WTC11 (cell line): ENCODE data around the gene CFL1. TPM values are rescaled to one million over a fixed set of nuclear protein-coding genes. Genes with fewer than 3 reads are reported as not detected.
A peak's percentile ranks its signal among the peaks of the same experiment; 100 is the strongest.

Experiments
- AFF4 ChIP-seq: sonication (generic); formaldehyde crosslinking; IDR thresholded peaks from 2 replicates; pipeline ENCODE4 v1.8.1; 2023; ENCODE audit warnings: mild to moderate bottlenecking, missing genetic modification reagents, borderline replicate concordance
- ETV6 ChIP-seq: sonication (generic); formaldehyde crosslinking; IDR thresholded peaks from 2 replicates; pipeline ENCODE4 v1.8.1; 2022; ENCODE audit warnings: mild to moderate bottlenecking, missing genetic modification reagents
- FOXP1 ChIP-seq: sonication (generic); formaldehyde crosslinking; IDR thresholded peaks from 2 replicates; pipeline ENCODE4 v1.8.0; 2022; ENCODE audit warnings: missing genetic modification reagents, mild to moderate bottlenecking, moderate library complexity, borderline replicate concordance
- GTF2I ChIP-seq: fragments of 250-450 bp; sonication (Bioruptor Pico); conservative IDR thresholded peaks from 2 replicates; pipeline ENCODE4 v1.4.0; 2021; ENCODE audit warnings: mild to moderate bottlenecking
- MLX ChIP-seq: sonication (generic); formaldehyde crosslinking; IDR thresholded peaks from 2 replicates; pipeline ENCODE4 v1.8.1; 2023; ENCODE audit warnings: mild to moderate bottlenecking, missing genetic modification reagents, moderate library complexity
- NFATC4 ChIP-seq: fragments of 250-450 bp; sonication (Bioruptor Pico); IDR thresholded peaks from 2 replicates; pipeline ENCODE4 v1.9.0; 2021; ENCODE audit warnings: mild to moderate bottlenecking
- NFYB ChIP-seq: sonication (generic); formaldehyde crosslinking; conservative IDR thresholded peaks from 2 replicates; pipeline ENCODE4 v1.8.0; 2022; ENCODE audit warnings: low read depth, missing genetic modification reagents
- NR2C2 ChIP-seq: sonication (generic); formaldehyde crosslinking; IDR thresholded peaks from 2 replicates; pipeline ENCODE4 v1.8.0; 2022; ENCODE audit warnings: mild to moderate bottlenecking, missing genetic modification reagents
- OVOL2 ChIP-seq: fragments of 250-450 bp; sonication (Bioruptor Pico); IDR thresholded peaks from 2 replicates; pipeline ENCODE4 v1.9.0; 2021; ENCODE audit warnings: mild to moderate bottlenecking, borderline replicate concordance
- USF1 ChIP-seq: sonication (generic); formaldehyde crosslinking; IDR thresholded peaks from 2 replicates; pipeline ENCODE4 v1.8.0; 2022; ENCODE audit warnings: mild to moderate bottlenecking, missing genetic modification reagents
- ZBTB21 ChIP-seq: sonication (generic); formaldehyde crosslinking; IDR thresholded peaks from 2 replicates; pipeline ENCODE4 v1.8.1; 2023; ENCODE audit warnings: mild to moderate bottlenecking, missing genetic modification reagents, borderline replicate concordance
- ZMAT4 ChIP-seq: fragments of 250-450 bp; sonication (Bioruptor Pico); IDR thresholded peaks from 2 replicates; pipeline ENCODE4 v1.9.0; 2021; ENCODE audit warnings: mild to moderate bottlenecking
- ZNF121 ChIP-seq: sonication (generic); formaldehyde crosslinking; IDR thresholded peaks from 2 replicates; pipeline ENCODE4 v1.8.0; 2023; ENCODE audit warnings: missing genetic modification reagents
- ZNF317 ChIP-seq: sonication (generic); formaldehyde crosslinking; IDR thresholded peaks from 2 replicates; pipeline ENCODE4 v1.8.1; 2023; ENCODE audit warnings: low read depth, mild to moderate bottlenecking, moderate library complexity, missing genetic modification reagents, borderline replicate concordance
- ZNF396 ChIP-seq: fragments of 250-450 bp; sonication (Bioruptor Pico); IDR thresholded peaks from 2 replicates; pipeline ENCODE4 v1.8.0; 2021; ENCODE audit warnings: mild to moderate bottlenecking, moderate library complexity, borderline replicate concordance
- ZNF416 ChIP-seq: fragments of 250-450 bp; sonication (Bioruptor Pico); IDR thresholded peaks from 2 replicates; pipeline ENCODE4 v1.9.0; 2021; ENCODE audit warnings: mild to moderate bottlenecking, inconsistent platforms
- total RNA-seq: library from RNA; stranded (reverse); gene quantifications from 3 replicates; pipeline ENCODE4 v1.2.3, GENCODE V29; 2021
- TF ChIP-seq, protein P1 (sequence below): sonication (generic); formaldehyde crosslinking; IDR thresholded peaks from 2 replicates; pipeline ENCODE4 v1.8.1; 2022; ENCODE audit warnings: mild to moderate bottlenecking, missing genetic modification reagents, moderate library complexity, borderline replicate concordance
- TF ChIP-seq, protein P2 (sequence below): sonication (generic); formaldehyde crosslinking; IDR thresholded peaks from 2 replicates; pipeline ENCODE4 v1.8.0; 2023; ENCODE audit warnings: mild to moderate bottlenecking, missing genetic modification reagents
- TF ChIP-seq, protein P3 (sequence below): sonication (generic); formaldehyde crosslinking; conservative IDR thresholded peaks from 2 replicates; pipeline ENCODE4 v1.8.1; 2023; ENCODE audit warnings: mild to moderate bottlenecking, low read depth, missing genetic modification reagents, moderate library complexity
- TF ChIP-seq, protein P4 (sequence below): sonication (generic); formaldehyde crosslinking; IDR thresholded peaks from 2 replicates; pipeline ENCODE4 v1.8.1; 2022; ENCODE audit warnings: missing genetic modification reagents, borderline replicate concordance
- TF ChIP-seq, protein P5 (sequence below): sonication (generic); formaldehyde crosslinking; IDR thresholded peaks from 2 replicates; pipeline ENCODE4 v1.8.0; 2022; ENCODE audit warnings: mild to moderate bottlenecking, missing genetic modification reagents
- TF ChIP-seq, protein P6 (sequence below): sonication (generic); formaldehyde crosslinking; IDR thresholded peaks from 2 replicates; pipeline ENCODE4 v1.8.0; 2022; ENCODE audit warnings: mild to moderate bottlenecking, missing genetic modification reagents

The CFL1 gene
- total RNA-seq, 1 experiment from 2014 or later: 1,073 TPM

- TF ChIP-seq AFF4 (CRISPR knock-in tag): no peak
- 0 out of 2 replicates have a peak, but pooled peaks have one; percentile 17 for TF ChIP-seq FOXP1 (CRISPR knock-in tag)
- TF ChIP-seq ZNF396: no peak
- TF ChIP-seq ZMAT4 (CRISPR knock-in tag): no peak
- TF ChIP-seq USF1 (CRISPR knock-in tag): peak; percentile 46; the same call in 1 of the 2 replicates
- TF ChIP-seq, protein P1, sequence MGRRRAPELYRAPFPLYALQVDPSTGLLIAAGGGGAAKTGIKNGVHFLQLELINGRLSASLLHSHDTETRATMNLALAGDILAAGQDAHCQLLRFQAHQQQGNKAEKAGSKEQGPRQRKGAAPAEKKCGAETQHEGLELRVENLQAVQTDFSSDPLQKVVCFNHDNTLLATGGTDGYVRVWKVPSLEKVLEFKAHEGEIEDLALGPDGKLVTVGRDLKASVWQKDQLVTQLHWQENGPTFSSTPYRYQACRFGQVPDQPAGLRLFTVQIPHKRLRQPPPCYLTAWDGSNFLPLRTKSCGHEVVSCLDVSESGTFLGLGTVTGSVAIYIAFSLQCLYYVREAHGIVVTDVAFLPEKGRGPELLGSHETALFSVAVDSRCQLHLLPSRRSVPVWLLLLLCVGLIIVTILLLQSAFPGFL (CRISPR knock-in tag): no peak
- TF ChIP-seq, protein P2, sequence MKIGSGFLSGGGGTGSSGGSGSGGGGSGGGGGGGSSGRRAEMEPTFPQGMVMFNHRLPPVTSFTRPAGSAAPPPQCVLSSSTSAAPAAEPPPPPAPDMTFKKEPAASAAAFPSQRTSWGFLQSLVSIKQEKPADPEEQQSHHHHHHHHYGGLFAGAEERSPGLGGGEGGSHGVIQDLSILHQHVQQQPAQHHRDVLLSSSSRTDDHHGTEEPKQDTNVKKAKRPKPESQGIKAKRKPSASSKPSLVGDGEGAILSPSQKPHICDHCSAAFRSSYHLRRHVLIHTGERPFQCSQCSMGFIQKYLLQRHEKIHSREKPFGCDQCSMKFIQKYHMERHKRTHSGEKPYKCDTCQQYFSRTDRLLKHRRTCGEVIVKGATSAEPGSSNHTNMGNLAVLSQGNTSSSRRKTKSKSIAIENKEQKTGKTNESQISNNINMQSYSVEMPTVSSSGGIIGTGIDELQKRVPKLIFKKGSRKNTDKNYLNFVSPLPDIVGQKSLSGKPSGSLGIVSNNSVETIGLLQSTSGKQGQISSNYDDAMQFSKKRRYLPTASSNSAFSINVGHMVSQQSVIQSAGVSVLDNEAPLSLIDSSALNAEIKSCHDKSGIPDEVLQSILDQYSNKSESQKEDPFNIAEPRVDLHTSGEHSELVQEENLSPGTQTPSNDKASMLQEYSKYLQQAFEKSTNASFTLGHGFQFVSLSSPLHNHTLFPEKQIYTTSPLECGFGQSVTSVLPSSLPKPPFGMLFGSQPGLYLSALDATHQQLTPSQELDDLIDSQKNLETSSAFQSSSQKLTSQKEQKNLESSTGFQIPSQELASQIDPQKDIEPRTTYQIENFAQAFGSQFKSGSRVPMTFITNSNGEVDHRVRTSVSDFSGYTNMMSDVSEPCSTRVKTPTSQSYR: no peak
- TF ChIP-seq, protein P3, sequence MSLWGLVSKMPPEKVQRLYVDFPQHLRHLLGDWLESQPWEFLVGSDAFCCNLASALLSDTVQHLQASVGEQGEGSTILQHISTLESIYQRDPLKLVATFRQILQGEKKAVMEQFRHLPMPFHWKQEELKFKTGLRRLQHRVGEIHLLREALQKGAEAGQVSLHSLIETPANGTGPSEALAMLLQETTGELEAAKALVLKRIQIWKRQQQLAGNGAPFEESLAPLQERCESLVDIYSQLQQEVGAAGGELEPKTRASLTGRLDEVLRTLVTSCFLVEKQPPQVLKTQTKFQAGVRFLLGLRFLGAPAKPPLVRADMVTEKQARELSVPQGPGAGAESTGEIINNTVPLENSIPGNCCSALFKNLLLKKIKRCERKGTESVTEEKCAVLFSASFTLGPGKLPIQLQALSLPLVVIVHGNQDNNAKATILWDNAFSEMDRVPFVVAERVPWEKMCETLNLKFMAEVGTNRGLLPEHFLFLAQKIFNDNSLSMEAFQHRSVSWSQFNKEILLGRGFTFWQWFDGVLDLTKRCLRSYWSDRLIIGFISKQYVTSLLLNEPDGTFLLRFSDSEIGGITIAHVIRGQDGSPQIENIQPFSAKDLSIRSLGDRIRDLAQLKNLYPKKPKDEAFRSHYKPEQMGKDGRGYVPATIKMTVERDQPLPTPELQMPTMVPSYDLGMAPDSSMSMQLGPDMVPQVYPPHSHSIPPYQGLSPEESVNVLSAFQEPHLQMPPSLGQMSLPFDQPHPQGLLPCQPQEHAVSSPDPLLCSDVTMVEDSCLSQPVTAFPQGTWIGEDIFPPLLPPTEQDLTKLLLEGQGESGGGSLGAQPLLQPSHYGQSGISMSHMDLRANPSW (CRISPR knock-in tag): no peak
- TF ChIP-seq NR2C2 (CRISPR knock-in tag): no peak
- no peak; the same call in 1 of the 2 replicates for TF ChIP-seq ETV6 (CRISPR knock-in tag)
- TF ChIP-seq MLX (CRISPR knock-in tag): no peak
- no peak for TF ChIP-seq ZNF416 (CRISPR knock-in tag)
- no peak for TF ChIP-seq GTF2I (CRISPR knock-in tag)
- TF ChIP-seq ZNF121 (CRISPR knock-in tag): no peak
- TF ChIP-seq, protein P4, sequence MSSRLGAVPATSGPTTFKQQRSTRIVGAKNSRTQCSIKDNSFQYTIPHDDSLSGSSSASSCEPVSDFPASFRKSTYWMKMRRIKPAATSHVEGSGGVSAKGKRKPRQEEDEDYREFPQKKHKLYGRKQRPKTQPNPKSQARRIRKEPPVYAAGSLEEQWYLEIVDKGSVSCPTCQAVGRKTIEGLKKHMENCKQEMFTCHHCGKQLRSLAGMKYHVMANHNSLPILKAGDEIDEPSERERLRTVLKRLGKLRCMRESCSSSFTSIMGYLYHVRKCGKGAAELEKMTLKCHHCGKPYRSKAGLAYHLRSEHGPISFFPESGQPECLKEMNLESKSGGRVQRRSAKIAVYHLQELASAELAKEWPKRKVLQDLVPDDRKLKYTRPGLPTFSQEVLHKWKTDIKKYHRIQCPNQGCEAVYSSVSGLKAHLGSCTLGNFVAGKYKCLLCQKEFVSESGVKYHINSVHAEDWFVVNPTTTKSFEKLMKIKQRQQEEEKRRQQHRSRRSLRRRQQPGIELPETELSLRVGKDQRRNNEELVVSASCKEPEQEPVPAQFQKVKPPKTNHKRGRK (CRISPR knock-in tag): no peak
- no peak for TF ChIP-seq ZNF317 (CRISPR knock-in tag)
- TF ChIP-seq NFATC4 (CRISPR knock-in tag): no peak
- TF ChIP-seq, protein P5, sequence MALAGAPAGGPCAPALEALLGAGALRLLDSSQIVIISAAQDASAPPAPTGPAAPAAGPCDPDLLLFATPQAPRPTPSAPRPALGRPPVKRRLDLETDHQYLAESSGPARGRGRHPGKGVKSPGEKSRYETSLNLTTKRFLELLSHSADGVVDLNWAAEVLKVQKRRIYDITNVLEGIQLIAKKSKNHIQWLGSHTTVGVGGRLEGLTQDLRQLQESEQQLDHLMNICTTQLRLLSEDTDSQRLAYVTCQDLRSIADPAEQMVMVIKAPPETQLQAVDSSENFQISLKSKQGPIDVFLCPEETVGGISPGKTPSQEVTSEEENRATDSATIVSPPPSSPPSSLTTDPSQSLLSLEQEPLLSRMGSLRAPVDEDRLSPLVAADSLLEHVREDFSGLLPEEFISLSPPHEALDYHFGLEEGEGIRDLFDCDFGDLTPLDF (CRISPR knock-in tag): no peak
- no peak for TF ChIP-seq NFYB (CRISPR knock-in tag)
- TF ChIP-seq, protein P6, sequence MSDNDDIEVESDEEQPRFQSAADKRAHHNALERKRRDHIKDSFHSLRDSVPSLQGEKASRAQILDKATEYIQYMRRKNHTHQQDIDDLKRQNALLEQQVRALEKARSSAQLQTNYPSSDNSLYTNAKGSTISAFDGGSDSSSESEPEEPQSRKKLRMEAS: peak; percentile 95
- no peak for TF ChIP-seq OVOL2 (CRISPR knock-in tag)
- no peak for TF ChIP-seq ZBTB21 (CRISPR knock-in tag)
These were observed 41.6 kb upstream of the CFL1 start (continued) for GRCh38 chr11:65899356-65900124.
